ENCODE data around the gene DGCR8. TPM values are rescaled to one million over a fixed set of nuclear protein-coding genes. Genes with fewer than 3 reads are reported as not detected.
A peak's percentile ranks its signal among the peaks of the same experiment; 100 is the strongest.

DGCR8 gene
- total RNA-seq, 2 donors from 2014 or later = 32.0 to 37.9 TPM

DNA sequence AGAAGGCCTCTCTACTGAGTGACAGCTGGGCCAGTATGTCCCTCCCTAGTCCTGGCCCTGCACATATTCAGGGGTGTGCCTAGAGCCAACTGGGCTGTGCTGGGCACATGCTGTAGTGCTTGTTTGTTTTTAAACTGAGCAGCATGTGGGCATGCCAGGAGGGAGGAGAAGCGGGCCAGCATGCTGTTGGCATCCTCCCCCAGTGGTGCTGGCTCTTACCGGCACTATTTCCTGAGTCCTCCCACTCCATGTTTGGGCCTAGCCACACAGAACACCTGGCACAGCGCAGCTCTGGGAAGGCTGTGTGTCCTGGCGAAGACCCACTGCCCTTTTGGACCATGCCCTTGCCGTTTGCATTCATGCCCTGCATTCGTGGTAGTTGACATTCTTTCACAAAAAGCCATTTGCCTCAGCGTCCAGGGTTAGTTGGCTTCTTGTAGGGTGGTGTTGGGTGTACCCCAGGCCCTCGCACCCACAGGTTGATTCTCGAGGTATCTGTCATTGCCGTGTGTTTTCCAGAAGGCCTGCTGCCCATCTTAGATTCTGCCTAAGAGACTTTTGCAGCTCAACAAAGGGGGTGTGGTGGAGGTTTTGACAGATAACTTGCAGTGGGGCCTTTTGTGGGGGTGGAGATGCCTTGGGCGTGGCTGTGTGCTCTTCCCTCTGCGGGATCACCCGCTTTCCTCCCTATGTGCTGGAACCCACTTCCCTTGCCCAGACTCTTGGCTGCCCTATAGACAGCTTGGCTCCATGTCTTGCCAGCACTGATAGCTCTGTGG, 13.6 kb downstream of the DGCR8 start:
- H3K4me1 Mint-ChIP-seq = peaks cover 19% of the 10 kb centered on the region
- no peak for ATAC-seq
- peak overlapping the region; percentile 61 for H3K27ac Mint-ChIP-seq
- H3K36me3 Mint-ChIP-seq (ENCODE audit: low read depth) = peaks cover 16% of the 10 kb centered on the region
- no peaks in the 10 kb centered on the region for H3K9me3 ChIP-seq (ENCODE audit: control insufficient read depth, low read length, poor library complexity, severe bottlenecking)
- DNase-seq = no peak
- peak overlapping the region; percentile 43 for H3K4me3 Mint-ChIP-seq
- no peaks in the 10 kb centered on the region for H3K27me3 Mint-ChIP-seq

DNA sequence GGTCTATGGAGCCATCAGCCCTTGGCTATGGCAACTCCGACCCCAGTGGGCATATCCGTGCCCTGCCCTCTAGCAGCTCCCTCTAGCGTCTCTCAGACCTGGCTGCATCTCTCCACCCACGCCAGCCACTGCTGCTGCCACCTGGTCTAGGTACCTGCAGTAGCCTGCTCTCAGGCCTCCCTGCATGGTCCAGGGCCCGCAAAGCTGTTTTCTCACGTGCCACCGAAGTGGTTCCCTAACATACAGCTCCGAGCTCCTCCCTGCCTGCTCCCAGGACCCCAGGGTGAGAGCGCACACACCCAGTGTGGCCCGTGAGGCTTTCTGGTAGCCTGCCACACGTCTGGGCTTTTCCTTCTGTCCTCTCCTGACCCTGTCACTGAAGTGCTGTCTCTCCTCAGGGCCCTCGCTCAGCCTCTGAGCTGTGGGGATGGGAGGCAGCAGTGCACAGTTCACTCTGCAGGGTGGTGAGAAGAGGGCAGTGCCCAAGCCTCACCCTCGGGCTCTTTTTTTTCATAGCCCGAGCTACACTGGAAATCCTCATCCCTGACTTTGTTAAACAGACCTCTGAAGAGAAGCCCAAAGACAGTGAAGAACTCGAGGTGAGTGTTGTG, 14.3 kb downstream of the DGCR8 start:
- H3K27ac Mint-ChIP-seq = peak overlapping the region; percentile 47
- peaks cover 16% of the 10 kb centered on the region for H3K36me3 Mint-ChIP-seq (ENCODE audit: low read depth)
- H3K27me3 Mint-ChIP-seq = no peaks in the 10 kb centered on the region
- no peaks in the 10 kb centered on the region for H3K9me3 ChIP-seq (ENCODE audit: control insufficient read depth, low read length, poor library complexity, severe bottlenecking)
- H3K4me1 Mint-ChIP-seq = peaks cover 22% of the 10 kb centered on the region
- ATAC-seq (no peak), DNase-seq (no peak)
- H3K4me3 Mint-ChIP-seq = peak overlapping the region; percentile 43

DNA sequence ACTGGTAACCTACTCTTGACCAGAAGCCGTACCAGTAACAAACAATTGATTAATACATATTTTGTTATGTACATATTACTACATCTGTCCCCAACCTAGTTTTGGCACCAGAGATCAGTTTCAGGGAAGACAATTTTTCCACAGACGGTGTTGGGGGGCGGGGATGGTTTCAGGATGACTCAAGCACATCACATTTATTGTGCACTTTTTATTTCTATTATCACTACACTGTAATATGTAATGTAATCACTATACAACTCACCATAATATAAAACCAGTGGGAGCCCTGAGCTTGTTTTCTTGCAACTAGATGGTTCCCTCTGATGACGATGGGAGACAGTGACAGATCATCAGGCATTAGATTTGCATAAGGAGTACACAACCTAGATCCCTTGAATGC, 15.5 kb downstream of the DGCR8 start:
- Mint-ChIP-seq H3K27me3 (no peaks in the 10 kb centered on the region), H3K36me3 (ENCODE audit: low read depth) (peaks cover 14% of the 10 kb centered on the region), H3K4me3 (no peak overlapping the region), H3K4me1 (peaks cover 28% of the 10 kb centered on the region), H3K27ac (peak overlapping the region; percentile 65)
- DNase-seq (no peak), ATAC-seq (no peak)
- H3K9me3 ChIP-seq (ENCODE audit: control insufficient read depth, low read length, poor library complexity, severe bottlenecking) = no peaks in the 10 kb centered on the region

DNA sequence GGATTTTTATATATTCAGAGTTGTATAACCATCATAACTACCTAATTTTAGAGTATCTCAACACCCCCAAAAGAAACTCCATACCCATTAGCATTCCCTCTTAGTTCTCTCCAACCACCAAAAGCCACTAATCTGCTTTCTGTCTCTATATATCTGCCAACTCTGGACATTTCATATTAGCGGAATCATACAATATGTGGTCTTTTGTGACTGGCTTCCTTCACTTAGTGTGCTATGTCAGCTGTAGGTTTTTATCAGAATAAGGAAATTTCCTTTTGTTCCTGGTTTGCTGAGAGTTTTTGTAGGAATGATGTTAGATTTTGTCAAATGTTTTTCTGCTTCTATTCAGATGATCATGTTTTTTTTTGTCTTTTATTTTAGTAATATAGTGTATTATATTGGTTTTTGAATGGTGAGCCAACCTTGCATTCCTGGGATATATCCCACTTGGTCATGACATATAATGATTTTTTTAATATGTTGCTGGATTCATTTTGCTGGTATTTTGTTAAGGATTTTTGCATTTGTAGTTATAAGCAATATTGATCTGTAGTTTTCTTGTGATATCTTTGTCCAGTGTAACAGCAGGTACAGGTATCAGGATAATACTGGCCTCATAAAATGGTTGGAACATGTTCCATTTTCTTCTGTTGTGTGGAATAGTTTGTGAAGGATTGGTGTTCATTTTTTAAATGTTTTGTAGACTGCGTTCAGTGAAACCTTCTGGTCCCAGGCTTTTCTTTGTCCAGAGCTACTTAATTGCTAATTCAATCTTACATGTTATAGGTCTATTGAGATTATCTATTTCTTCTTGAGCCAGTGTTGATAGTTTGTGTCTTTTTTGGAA, 16.8 kb downstream of the DGCR8 start:
- DNase-seq (no peak), ATAC-seq (no peak)
- no peaks in the 10 kb centered on the region for H3K27me3 Mint-ChIP-seq
- H3K4me3 Mint-ChIP-seq = no peak overlapping the region
- no peaks in the 10 kb centered on the region for H3K9me3 ChIP-seq (ENCODE audit: control insufficient read depth, low read length, poor library complexity, severe bottlenecking)
- H3K4me1 Mint-ChIP-seq = peaks cover 30% of the 10 kb centered on the region
- H3K36me3 Mint-ChIP-seq (ENCODE audit: low read depth) = peaks cover 7% of the 10 kb centered on the region
- peak overlapping the region; percentile 65 for H3K27ac Mint-ChIP-seq

DNA sequence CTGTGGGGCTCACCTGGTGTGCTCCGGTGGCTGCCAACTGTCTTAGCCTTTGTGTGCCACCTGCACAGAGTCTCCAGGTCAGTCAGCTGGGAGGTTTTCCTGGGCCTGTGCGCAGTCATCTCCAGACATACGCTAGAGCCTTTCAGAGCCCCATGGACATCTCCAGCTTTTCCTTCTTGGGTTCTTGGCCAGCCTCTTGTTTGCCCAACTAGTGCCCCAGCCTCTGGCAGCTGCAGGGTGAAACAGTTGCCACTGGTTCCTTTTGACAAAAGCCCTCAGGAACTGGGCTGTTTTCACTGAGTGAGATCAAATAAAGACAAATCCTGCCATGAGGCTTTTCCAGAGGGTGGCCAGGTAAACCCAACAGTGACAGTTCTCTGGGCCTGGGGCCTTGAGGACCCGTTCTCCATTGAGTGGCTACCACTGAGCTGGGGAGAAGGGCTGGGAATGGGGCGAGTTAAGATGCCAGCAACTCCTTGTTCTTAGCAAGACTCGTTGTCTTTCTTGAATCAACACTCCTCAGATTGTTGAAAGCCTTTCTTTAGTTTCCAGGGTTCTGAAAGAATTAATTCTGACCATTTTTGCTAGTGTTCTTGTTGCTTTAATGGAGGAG, 19.2 kb downstream of the DGCR8 start:
- peak overlapping the region; percentile 96 for H3K27ac Mint-ChIP-seq
- DNase-seq (no peak), ATAC-seq (no peak)
- H3K27me3 Mint-ChIP-seq = no peaks in the 10 kb centered on the region
- H3K36me3 Mint-ChIP-seq (ENCODE audit: low read depth) = peaks cover 7% of the 10 kb centered on the region
- peaks cover 34% of the 10 kb centered on the region for H3K4me1 Mint-ChIP-seq
- no peaks in the 10 kb centered on the region for H3K9me3 ChIP-seq (ENCODE audit: control insufficient read depth, low read length, poor library complexity, severe bottlenecking)
- peak overlapping the region; percentile 87 for H3K4me3 Mint-ChIP-seq

DNA sequence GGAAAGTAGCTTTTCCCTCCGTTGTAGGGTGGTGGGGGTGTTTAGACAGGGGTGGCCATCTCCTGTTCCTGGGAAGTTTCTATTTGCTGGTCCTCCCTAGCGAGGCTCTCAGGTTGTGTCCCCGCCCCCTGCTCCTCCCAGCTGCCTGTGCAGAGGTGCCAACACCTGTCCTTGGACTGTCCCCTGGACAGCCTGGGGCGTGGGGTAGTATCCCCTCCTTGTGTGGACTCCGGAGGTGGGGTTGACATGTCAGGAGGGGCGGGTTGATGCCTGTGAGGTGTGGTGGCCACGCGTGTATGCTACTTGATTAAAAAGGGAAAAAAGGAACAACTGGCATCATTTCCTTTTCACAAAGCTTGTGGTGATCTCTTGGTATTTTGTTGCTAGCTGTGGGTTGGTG, 21.6 kb downstream of the DGCR8 start:
- H3K9me3 ChIP-seq (ENCODE audit: control insufficient read depth, low read length, poor library complexity, severe bottlenecking) = no peaks in the 10 kb centered on the region
- Mint-ChIP-seq H3K4me3 (no peak overlapping the region), H3K4me1 (peaks cover 31% of the 10 kb centered on the region), H3K27me3 (no peaks in the 10 kb centered on the region), H3K27ac (peak overlapping the region; percentile 96), H3K36me3 (ENCODE audit: low read depth) (peaks cover 2% of the 10 kb centered on the region)
- ATAC-seq = no peak
- no peak for DNase-seq

DNA sequence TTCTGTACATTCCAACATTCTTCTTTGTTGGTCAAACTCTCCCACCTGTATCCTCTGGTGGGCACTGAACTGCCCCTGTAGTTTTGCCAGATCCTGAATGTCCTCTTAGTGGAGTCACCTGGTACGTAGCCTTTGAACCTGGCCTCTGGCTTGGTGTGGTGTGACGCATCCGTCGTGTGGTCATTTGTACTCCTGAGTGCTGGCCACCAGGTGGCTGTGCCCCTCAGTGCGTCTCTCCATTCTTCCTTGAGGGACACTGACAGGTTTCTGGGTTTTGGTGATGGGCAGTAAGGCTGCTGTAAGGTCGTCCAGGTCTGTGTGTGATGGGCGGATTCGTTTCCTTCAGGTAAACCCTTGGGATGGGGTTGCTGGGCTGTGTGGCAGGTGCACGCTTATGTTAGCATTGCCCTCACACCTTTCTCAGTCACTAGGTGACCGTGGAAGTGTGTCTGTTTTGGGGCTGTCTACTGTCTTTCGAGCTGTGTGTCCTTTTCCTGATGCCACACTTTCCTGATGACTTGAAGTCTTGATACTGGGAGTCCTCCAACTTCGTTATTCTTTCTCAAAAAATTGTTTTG, 22.3 kb downstream of the DGCR8 start:
- peaks cover 2% of the 10 kb centered on the region for H3K36me3 Mint-ChIP-seq (ENCODE audit: low read depth)
- no peaks in the 10 kb centered on the region for H3K27me3 Mint-ChIP-seq
- peaks cover 27% of the 10 kb centered on the region for H3K4me1 Mint-ChIP-seq
- peak overlapping the region; percentile 96 for H3K27ac Mint-ChIP-seq
- DNase-seq (no peak), ATAC-seq (no peak)
- no peaks in the 10 kb centered on the region for H3K9me3 ChIP-seq (ENCODE audit: control insufficient read depth, low read length, poor library complexity, severe bottlenecking)
- H3K4me3 Mint-ChIP-seq = peak overlapping the region; percentile 41

DNA sequence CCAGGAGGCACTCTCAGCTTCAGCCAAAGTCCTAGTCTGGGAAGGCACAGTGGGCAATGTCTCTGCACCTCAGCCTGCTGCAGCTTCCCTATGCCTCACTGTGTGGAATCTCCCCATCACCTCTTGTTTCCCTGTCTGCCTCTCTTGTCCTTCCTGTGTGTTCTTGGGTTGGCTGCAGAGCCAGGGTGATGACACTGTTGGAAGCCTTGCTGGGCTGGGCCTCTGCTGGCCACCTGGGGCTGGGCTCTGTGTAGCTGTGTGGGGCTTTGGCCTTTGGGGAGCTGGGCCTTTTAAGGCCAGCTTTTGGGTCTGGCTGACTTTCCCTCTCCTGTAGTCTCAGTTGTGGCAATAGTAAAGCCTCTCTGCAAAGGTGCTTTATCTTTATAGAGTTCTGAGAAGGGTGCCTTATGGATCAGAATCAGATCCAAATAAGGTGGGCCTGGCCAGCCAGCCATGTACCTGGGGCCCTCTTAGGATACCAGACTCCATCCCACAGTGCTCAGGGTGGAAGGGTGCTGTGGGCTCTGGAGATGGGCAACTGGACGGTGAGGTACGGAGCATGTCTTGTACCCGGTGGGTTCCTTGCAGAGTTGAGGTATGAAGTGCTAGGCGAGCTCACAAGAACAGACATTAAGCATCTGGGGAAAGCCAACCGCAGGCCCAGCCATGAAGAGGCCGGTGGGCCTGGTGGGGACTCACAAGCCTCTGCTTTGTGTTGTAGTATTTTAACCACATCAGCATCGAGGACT, 25.6 kb downstream of the DGCR8 start:
- DNase-seq = no peak
- ATAC-seq = no peak
- Mint-ChIP-seq H3K27ac (peak overlapping the region; percentile 16), H3K27me3 (no peaks in the 10 kb centered on the region), H3K4me1 (peaks cover 16% of the 10 kb centered on the region), H3K4me3 (no peak overlapping the region), H3K36me3 (ENCODE audit: low read depth) (peaks cover 2% of the 10 kb centered on the region)
- no peaks in the 10 kb centered on the region for H3K9me3 ChIP-seq (ENCODE audit: control insufficient read depth, low read length, poor library complexity, severe bottlenecking)

DNA sequence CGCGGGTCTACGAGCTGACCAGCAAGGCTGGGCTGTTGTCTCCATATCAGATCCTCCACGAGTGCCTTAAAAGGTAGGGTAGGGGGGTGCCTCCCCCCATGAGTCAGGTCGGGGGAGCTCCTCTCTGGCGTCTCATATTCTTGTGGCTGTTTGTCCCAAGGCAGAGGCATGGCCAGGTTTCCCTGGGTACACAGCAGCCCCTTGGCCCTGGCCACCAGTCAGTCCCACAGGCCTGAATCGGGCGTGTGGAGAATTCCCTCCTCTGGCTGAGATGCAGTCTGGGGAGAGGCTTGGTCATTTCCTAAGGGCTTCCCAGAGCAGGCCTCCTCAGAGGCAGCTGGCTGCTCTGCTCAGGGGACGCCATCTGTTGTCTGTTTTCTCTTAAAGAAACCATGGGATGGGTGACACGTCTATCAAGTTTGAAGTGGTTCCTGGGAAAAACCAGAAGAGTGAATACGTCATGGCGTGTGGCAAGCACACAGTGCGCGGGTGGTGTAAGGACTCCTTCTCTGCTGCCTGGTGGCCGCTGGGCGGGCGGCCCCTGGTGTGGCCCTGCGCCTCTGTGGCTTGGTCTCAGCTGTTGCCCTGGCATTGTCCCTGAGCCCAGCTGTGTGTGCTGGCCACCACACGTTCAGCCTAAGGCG, 26.3 kb downstream of the DGCR8 start:
- Mint-ChIP-seq H3K27me3 (no peaks in the 10 kb centered on the region), H3K27ac (peak overlapping the region; percentile 47), H3K4me1 (peaks cover 10% of the 10 kb centered on the region), H3K36me3 (ENCODE audit: low read depth) (peaks cover 2% of the 10 kb centered on the region), H3K4me3 (no peak overlapping the region)
- ATAC-seq (no peak), DNase-seq (no peak)
- H3K9me3 ChIP-seq (ENCODE audit: control insufficient read depth, low read length, poor library complexity, severe bottlenecking) = no peaks in the 10 kb centered on the region

DNA sequence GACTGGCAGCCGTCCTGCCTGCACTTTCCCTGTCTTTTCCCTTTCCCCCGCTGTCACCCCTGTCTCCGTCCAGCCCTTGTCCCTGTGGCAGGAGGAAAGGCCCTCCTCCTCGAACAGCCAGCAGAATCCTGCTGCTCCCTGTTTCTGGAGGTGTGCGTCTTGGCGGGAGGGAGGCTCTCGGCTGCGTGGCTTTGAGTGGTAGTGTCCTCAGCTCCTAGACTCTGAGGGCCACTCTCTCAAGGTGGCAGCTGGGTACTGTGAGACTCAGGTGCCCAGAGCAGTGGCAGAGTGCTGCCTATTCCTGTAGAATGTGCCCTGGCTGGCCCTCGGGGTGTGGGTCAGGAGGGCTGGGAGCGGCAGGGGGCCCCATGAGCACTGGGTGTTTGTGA, 26.8 kb downstream of the DGCR8 start:
- Mint-ChIP-seq H3K4me3 (no peak overlapping the region), H3K27ac (peak overlapping the region; percentile 47), H3K27me3 (no peaks in the 10 kb centered on the region), H3K4me1 (peaks cover 10% of the 10 kb centered on the region), H3K36me3 (ENCODE audit: low read depth) (peaks cover 2% of the 10 kb centered on the region)
- DNase-seq (no peak), ATAC-seq (no peak)
- H3K9me3 ChIP-seq (ENCODE audit: control insufficient read depth, low read length, poor library complexity, severe bottlenecking) = no peaks in the 10 kb centered on the region

DNA sequence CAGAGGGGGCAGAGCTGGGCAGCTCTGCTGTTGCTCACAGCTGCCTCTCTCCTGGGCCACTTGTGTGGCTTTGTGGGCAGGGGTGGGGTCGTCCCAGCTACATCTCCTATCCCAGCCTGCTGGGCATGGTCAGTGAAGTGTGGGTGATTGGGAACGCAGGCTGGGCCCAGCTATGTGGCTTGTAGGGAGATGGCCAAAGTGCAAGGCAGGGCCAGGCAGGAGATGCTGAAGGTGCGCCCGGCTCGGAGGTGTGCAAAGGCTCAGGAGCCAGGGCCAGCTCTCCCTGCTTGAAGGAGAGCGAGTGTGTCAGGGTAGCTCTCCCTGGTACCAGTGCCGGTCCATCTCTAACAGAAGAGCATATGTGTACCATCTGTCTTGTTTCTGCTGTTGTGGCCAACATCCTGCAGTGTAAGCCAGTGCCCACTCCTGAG, 27.4 kb downstream of the DGCR8 start:
- peak overlapping the region; percentile 47 for H3K27ac Mint-ChIP-seq
- ATAC-seq (no peak), DNase-seq (no peak)
- H3K4me3 Mint-ChIP-seq = peak overlapping the region; percentile 62
- H3K4me1 Mint-ChIP-seq = peaks cover 13% of the 10 kb centered on the region
- no peaks in the 10 kb centered on the region for H3K9me3 ChIP-seq (ENCODE audit: control insufficient read depth, low read length, poor library complexity, severe bottlenecking)
- peaks cover 2% of the 10 kb centered on the region for H3K36me3 Mint-ChIP-seq (ENCODE audit: low read depth)
- no peaks in the 10 kb centered on the region for H3K27me3 Mint-ChIP-seq

Data from T-helper 17 cell (primary cell).